CD4-positive, CD25-positive, alpha-beta regulatory T cell (primary cell): ENCODE data around the gene ZIC4. TPM values are rescaled to one million over a fixed set of nuclear protein-coding genes. Genes with fewer than 3 reads are reported as not detected.
A peak's percentile ranks its signal among the peaks of the same experiment; 100 is the strongest.

Experiments used
- ATAC-seq, 2 donors: fragments of 150-1000 bp; cut with Tn5 transposase; one replicate each; pipeline ENCODE4 v1.10.0; 2021; ENCODE audit warnings: low read depth in 2 of 2, moderate number of reproducible peaks in 2 of 2, moderate library complexity in 1 of 2
- DNase-seq, 3 donors: peaks; one replicate each; pipeline versions ENCODE4 v3.0.0 to v3.0.0-alpha.2; 2012 to 2022; ENCODE audit warnings: mixed read lengths in 1 of 3
- H3K27ac ChIP-seq: one replicate; pipeline ENCODE4 v1.7.0; 2013; ENCODE audit warnings: mild to moderate bottlenecking, low read length; ENCODE audit not compliant: insufficient read depth, poor library complexity, severe bottlenecking
- H3K27me3 ChIP-seq: one replicate; pipeline ENCODE4 v1.7.0; 2013; ENCODE audit warnings: low read length; ENCODE audit not compliant: control insufficient read depth, insufficient read depth
- H3K36me3 ChIP-seq: one replicate; pipeline ENCODE4 v1.7.0; 2013; ENCODE audit warnings: mild to moderate bottlenecking, low read length, moderate library complexity; ENCODE audit not compliant: control insufficient read depth, insufficient read depth
- H3K4me1 ChIP-seq: 2 replicates; pipeline ENCODE4 v1.7.0; 2013; ENCODE audit warnings: mild to moderate bottlenecking, low read length; ENCODE audit not compliant: insufficient read depth, control insufficient read depth, poor library complexity, severe bottlenecking
- H3K4me3 ChIP-seq: one replicate; pipeline ENCODE4 v1.7.0; 2013; ENCODE audit warnings: low read depth, mild to moderate bottlenecking, low read length, moderate library complexity
- H3K9me3 ChIP-seq, 2 experiments: 1 replicate in 1 of 2; 2 replicates in 1 of 2; pipeline ENCODE4 v1.7.0; 2013; ENCODE audit warnings: low read length in 2 of 2, mild to moderate bottlenecking in 1 of 2, moderate library complexity in 1 of 2; ENCODE audit not compliant: control insufficient read depth in 2 of 2
- H3K27ac Mint-ChIP-seq, 3 donors: one replicate each; pipeline ENCODE4 v1.8.0; 2020 to 2022; ENCODE audit warnings: mild to moderate bottlenecking in 3 of 3, mixed read lengths in 3 of 3, moderate library complexity in 2 of 3
- H3K27me3 Mint-ChIP-seq: one replicate; pipeline ENCODE4 v1.8.0; 2022; ENCODE audit warnings: mild to moderate bottlenecking, mixed read lengths
- H3K36me3 Mint-ChIP-seq: one replicate; pipeline ENCODE4 v1.8.0; 2020; ENCODE audit warnings: mixed read lengths
- H3K4me1 Mint-ChIP-seq, 4 donors: one replicate each; pipeline ENCODE4 v1.8.0; 2020 to 2022; ENCODE audit warnings: mixed read lengths in 4 of 4, mild to moderate bottlenecking in 1 of 4
- H3K4me3 Mint-ChIP-seq, 4 donors: one replicate each; pipeline ENCODE4 v1.8.0; 2020 to 2022; ENCODE audit warnings: mild to moderate bottlenecking in 4 of 4, mixed read lengths in 4 of 4, moderate library complexity in 3 of 4
- H3K9me3 Mint-ChIP-seq, 7 donors: one replicate each; pipeline ENCODE4 v1.8.0; 2020 to 2022; ENCODE audit warnings: mixed read lengths in 7 of 7, mild to moderate bottlenecking in 3 of 7, moderate library complexity in 2 of 7
- polyA plus RNA-seq, 4 donors: library from polyadenylated mRNA; unstranded; fragments of 300-500 nt; fragmentation: Illumina TruSeq; gene quantifications; one replicate each; pipeline ENCODE4 v1.2.3, GENCODE V29; 2021
- total RNA-seq: library from RNA; stranded (reverse); gene quantifications from one replicate; pipeline ENCODE4 v1.2.3, GENCODE V29; 2022

Gene ZIC4
- total and polyA plus RNA-seq, 5 donors from 2014 or later, result not detected

- ATAC-seq, result no peak
- H3K9me3 Mint-ChIP-seq, result peaks cover 0 to 21% (median 1%) of the 10 kb centered on the region in 7 donors
- Histone ChIP-seq H3K9me3 (peaks cover 0 to 6% of the 10 kb centered on the region in 2 experiments), H3K27me3 (peaks cover 26% of the 10 kb centered on the region), H3K4me3 (no peak overlapping the region), H3K27ac (no peak overlapping the region), H3K4me1 (no peaks in the 10 kb centered on the region), H3K36me3 (no peaks in the 10 kb centered on the region)
- H3K27me3 Mint-ChIP-seq, result peaks cover 74% of the 10 kb centered on the region
- no peak overlapping the region for H3K4me3 Mint-ChIP-seq
- H3K4me1 Mint-ChIP-seq, result no peaks in the 10 kb centered on the region
- peak overlapping the region in 1 of 3 donors; percentile 0 for H3K27ac Mint-ChIP-seq
- no peaks in the 10 kb centered on the region for H3K36me3 Mint-ChIP-seq
- no peak for DNase-seq
Measured at GRCh38 chr3:147368561-147369221, 37.7 kb downstream of the ZIC4 start.

DNA sequence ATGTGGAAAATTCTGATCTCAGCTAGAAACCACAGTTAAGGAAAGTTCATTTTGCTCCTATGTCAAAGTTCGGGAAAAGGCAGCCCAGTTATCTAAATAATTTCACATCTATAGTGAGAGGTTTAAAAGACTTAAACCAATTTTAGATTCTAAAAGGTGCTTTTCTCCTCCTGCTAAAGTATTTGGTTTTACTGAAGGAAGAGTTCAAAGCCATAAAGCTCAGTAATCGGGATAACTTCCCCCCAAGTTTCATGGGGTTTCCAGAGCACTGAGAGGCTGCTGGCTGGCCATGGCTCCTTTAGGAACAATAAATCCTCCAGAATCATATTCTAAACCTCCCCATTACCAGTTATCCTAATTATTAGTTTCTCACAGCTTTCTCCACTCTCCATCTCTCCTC, 38.2 kb downstream of the ZIC4 start:
- peaks cover 22% of the 10 kb centered on the region for H3K27me3 ChIP-seq
- H3K36me3 ChIP-seq, result no peaks in the 10 kb centered on the region
- H3K4me1 ChIP-seq, result no peaks in the 10 kb centered on the region
- Mint-ChIP-seq H3K4me3 (no peak overlapping the region), H3K36me3 (no peaks in the 10 kb centered on the region), H3K9me3 (peaks cover 0 to 20% (median 1%) of the 10 kb centered on the region in 7 donors), H3K27me3 (peaks cover 68% of the 10 kb centered on the region), H3K4me1 (no peaks in the 10 kb centered on the region), H3K27ac (no peak overlapping the region)
- H3K4me3 ChIP-seq, result no peak overlapping the region
- DNase-seq (no peak), ATAC-seq (no peak)
- peaks cover 0 to 6% of the 10 kb centered on the region in 2 experiments for H3K9me3 ChIP-seq
- H3K27ac ChIP-seq, result no peak overlapping the region

DNA sequence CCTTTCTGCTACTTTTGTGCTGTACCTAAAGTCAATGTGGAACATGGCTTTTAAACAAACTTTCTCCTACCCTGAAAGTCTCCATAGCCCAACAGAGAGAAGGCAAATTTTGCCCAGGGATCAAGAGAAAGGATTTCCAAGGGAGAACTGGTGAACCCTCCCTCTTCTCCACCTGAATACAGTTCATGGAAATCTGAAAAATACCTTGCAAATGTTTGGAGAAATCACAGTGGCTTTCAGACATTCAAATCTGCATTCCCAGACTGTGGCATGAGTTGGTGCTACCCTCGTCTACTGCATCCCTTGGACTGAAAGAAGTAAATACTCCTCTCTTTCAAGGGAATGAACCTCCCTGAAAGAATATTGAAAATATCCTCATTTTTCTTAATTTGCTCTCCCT, 38.7 kb downstream of the ZIC4 start:
- H3K27me3 ChIP-seq, result peaks cover 22% of the 10 kb centered on the region
- ATAC-seq (no peak), DNase-seq (no peak)
- H3K36me3 Mint-ChIP-seq, result no peaks in the 10 kb centered on the region
- H3K4me3 ChIP-seq, result no peak overlapping the region
- no peaks in the 10 kb centered on the region for H3K36me3 ChIP-seq
- H3K9me3 ChIP-seq, result peaks cover 0 to 6% of the 10 kb centered on the region in 2 experiments
- H3K9me3 Mint-ChIP-seq, result peaks cover 0 to 19% (median 1%) of the 10 kb centered on the region in 7 donors
- no peaks in the 10 kb centered on the region for H3K4me1 ChIP-seq
- H3K27ac ChIP-seq, result no peak overlapping the region
- H3K4me1 Mint-ChIP-seq, result no peaks in the 10 kb centered on the region
- peaks cover 64% of the 10 kb centered on the region for H3K27me3 Mint-ChIP-seq
- no peak overlapping the region for H3K4me3 Mint-ChIP-seq
- no peak overlapping the region for H3K27ac Mint-ChIP-seq

DNA sequence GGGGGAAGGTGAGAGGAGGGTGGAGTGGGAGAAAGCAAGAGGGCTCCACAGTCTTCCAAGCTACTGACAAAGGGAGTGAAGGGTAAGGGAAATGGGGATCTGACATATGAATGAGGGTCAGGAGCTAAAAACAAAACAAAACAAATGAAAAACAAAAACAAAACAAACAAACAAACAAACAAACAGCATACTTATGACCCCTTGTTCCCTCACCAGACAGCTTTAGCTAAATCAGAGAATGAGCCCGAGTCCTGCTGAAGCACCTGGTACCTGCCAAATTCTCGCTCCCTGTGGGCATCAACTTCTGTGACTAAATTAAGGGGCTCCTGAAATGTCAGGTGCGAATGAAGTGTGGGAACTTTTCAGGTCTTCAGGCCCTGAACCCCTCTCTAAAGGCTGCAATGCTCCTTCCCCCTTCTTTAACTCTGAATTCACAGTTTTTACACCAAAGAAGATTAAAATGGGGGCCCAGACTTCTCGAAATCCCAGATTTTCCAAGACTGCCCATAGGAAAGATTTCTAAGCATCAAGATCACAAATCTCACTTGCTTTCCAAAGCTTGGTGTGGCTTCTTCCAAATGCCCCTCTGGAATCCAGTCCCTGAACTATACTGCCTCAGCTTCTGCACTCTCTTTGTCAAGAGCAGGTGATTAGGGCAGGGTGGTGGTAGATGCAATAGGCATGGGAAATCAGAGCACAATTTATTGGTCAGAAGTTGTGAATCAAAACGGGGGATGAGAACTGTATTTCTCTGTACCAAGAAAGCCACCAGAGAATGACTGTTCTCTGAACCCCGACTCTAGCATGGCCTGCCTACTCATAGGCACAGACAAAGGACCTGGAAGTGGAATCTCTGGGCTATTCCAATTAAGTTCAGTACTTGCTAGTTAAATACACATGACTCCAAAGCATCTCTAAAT, 40.9 kb downstream of the ZIC4 start:
- H3K4me3 ChIP-seq, result no peak overlapping the region
- no peak overlapping the region for H3K27ac Mint-ChIP-seq
- peaks cover 20% of the 10 kb centered on the region for H3K27me3 ChIP-seq
- no peaks in the 10 kb centered on the region for H3K36me3 ChIP-seq
- H3K9me3 ChIP-seq, result no peaks in the 10 kb centered on the region
- no peak for ATAC-seq
- H3K27ac ChIP-seq, result no peak overlapping the region
- no peaks in the 10 kb centered on the region for H3K36me3 Mint-ChIP-seq
- peaks cover 0 to 6% (median 0%) of the 10 kb centered on the region in 4 donors for H3K4me1 Mint-ChIP-seq
- H3K4me1 ChIP-seq, result no peaks in the 10 kb centered on the region
- no peak overlapping the region for H3K4me3 Mint-ChIP-seq
- DNase-seq, result no peak
- peaks cover 59% of the 10 kb centered on the region for H3K27me3 Mint-ChIP-seq
- H3K9me3 Mint-ChIP-seq, result peaks cover 0 to 8% (median 1%) of the 10 kb centered on the region in 7 donors

DNA sequence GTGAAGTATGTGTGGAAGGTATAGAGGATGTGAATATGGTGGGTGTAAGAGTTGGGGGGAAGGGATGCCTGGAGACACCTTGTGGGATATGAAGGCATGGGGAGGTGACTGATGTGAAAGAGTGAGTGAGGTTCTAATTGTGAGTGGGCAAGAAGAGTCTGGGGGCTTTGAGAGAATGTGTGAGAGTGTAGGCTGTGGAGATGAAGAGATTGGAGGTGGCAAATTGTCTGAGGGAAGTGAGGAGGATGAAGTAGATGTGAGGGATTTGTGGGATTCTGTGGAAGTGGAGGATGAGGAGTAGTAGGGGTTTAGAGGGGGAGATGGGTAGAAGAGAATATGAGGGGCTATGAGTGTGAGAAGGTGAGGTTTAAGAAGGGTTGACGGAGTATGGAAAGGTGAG, 41.6 kb downstream of the ZIC4 start:
- no peaks in the 10 kb centered on the region for H3K36me3 Mint-ChIP-seq
- no peak for ATAC-seq
- no peak overlapping the region for H3K4me3 ChIP-seq
- no peak overlapping the region for H3K27ac Mint-ChIP-seq
- DNase-seq, result no peak
- H3K9me3 ChIP-seq, result peaks cover 0 to 5% of the 10 kb centered on the region in 2 experiments
- peaks cover 0 to 6% (median 0%) of the 10 kb centered on the region in 4 donors for H3K4me1 Mint-ChIP-seq
- peaks cover 23% of the 10 kb centered on the region for H3K27me3 ChIP-seq
- H3K27ac ChIP-seq, result no peak overlapping the region
- H3K27me3 Mint-ChIP-seq, result peaks cover 59% of the 10 kb centered on the region
- H3K4me3 Mint-ChIP-seq, result no peak overlapping the region
- H3K9me3 Mint-ChIP-seq, result peaks cover 0 to 7% (median 1%) of the 10 kb centered on the region in 7 donors
- no peaks in the 10 kb centered on the region for H3K36me3 ChIP-seq
- no peaks in the 10 kb centered on the region for H3K4me1 ChIP-seq

DNA sequence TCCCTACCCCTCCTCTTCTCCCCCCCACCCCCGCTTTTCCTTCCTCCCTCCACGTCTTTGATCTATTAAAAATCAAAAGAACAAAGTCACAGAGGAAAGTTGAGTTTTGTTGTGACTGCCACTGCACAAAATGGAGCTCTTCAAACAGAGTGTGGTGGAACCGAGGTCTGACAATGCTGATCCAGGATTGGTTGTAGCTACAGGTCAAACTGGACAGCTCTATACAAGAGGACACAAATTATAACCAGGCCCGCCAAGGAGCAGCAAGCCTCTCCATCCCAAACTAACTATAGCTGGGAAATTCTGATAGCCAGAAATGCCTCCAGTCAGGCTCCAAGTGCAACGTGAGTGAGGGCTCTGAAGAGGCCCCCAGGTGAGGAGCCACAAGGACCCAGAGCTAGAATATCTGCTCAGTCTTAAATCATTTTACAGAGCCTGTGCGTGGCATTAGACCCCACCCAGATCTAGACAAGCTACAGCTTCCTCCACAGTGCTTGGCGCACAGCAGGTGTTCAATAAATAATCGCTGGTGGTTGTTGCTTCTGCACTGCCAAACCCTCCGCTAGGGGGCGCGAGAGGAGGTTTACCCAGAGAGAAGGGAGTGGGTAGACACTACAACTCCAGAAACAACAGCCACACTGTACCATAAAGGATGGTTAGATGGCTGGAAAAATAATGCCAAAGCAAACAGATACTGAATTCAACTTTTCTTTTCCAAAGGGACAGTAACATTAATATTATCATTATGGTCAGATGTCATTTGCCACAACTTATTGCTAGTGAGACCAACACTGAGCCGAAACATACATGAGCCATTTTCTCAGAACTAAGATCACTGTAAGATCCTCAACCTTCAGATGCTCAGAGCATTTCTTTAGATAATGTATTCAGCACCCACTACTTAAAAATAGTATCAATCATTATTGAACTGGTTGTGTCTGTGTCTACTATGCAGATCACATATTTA, 44.6 kb downstream of the ZIC4 start:
- Histone ChIP-seq H3K27ac (no peak overlapping the region), H3K27me3 (peaks cover 32% of the 10 kb centered on the region), H3K4me3 (no peak overlapping the region), H3K36me3 (no peaks in the 10 kb centered on the region), H3K9me3 (peaks cover 0 to 7% of the 10 kb centered on the region in 2 experiments), H3K4me1 (no peaks in the 10 kb centered on the region)
- Mint-ChIP-seq H3K36me3 (no peaks in the 10 kb centered on the region), H3K4me1 (peaks cover 0 to 6% (median 0%) of the 10 kb centered on the region in 4 donors), H3K27me3 (peaks cover 62% of the 10 kb centered on the region), H3K27ac (no peak overlapping the region), H3K4me3 (no peak overlapping the region), H3K9me3 (peaks cover 0 to 10% (median 1%) of the 10 kb centered on the region in 7 donors)
- ATAC-seq (no peak), DNase-seq (peak in 1 of 3 donors; percentile 42)
